OCI-M2 (cell line): Measurements from ENCODE around the gene TRIM14.
"Not testable (repeated sequence)": the region's sequence is repeated elsewhere in the genome, so short reads cannot be mapped to it uniquely, and the experiment has no call there.

ENCODE experiments used
- DNase-seq: peaks from one replicate; lab custom pipeline; 2025; ENCODE audit not compliant: unreplicated experiment; lab: John Stamatoyannopoulos, UW

The TRIM14 gene

GRCh38 chr9:98050351-98050750, 68.7 kb downstream of the TRIM14 start:
- no peak for DNase-seq

GRCh38 chr9:98049288-98050072, 69.5 kb downstream of the TRIM14 start:
- DNase-seq, result no peak

- DNase-seq, result no peak
Observed at GRCh38 chr9:98047002-98047401, 72.0 kb downstream of the TRIM14 start.

- DNase-seq, result no peak
Observed at GRCh38 chr9:98046180-98046543, 72.9 kb downstream of the TRIM14 start.

GRCh38 chr9:98045234-98046179, 73.5 kb downstream of the TRIM14 start:
- peak; percentile 34 for DNase-seq

GRCh38 chr9:98043915-98044314, 75.1 kb downstream of the TRIM14 start:
- DNase-seq, result no peak

- no peak for DNase-seq
Observed at GRCh38 chr9:98040212-98040611, 78.8 kb downstream of the TRIM14 start.

- no peak for DNase-seq
Observed at GRCh38 chr9:98039607-98040017, 79.4 kb downstream of the TRIM14 start.

- DNase-seq, result no peak
Observed at GRCh38 chr9:98038958-98039357, 80.1 kb downstream of the TRIM14 start.

- DNase-seq, result no peak
Observed at GRCh38 chr9:98037357-98037756, 81.7 kb downstream of the TRIM14 start.

GRCh38 chr9:98034593-98035546, 84.2 kb downstream of the TRIM14 start:
- DNase-seq, result no peak

GRCh38 chr9:98031935-98032334, 87.1 kb downstream of the TRIM14 start:
- no peak for DNase-seq

GRCh38 chr9:98031169-98031568, 87.9 kb downstream of the TRIM14 start:
- DNase-seq, result no peak

GRCh38 chr9:98024702-98025101, 94.3 kb downstream of the TRIM14 start:
- DNase-seq, result no peak

- DNase-seq, result no peak
Observed at GRCh38 chr9:98022447-98022846, 96.6 kb downstream of the TRIM14 start.

GRCh38 chr9:98021306-98022040, 97.5 kb downstream of the TRIM14 start:
- no peak for DNase-seq

- DNase-seq, result no peak
Observed at GRCh38 chr9:98020476-98021145, 98.4 kb downstream of the TRIM14 start.

GRCh38 chr9:98019869-98020268, 99.2 kb downstream of the TRIM14 start:
- DNase-seq, result not testable (repeated sequence)
